Stimulated activated effector memory CD8-positive, alpha-beta T cell treated with anti-CD3 and anti-CD28 coated beads, Interleukin-12 subunit alpha, Interleukin-12 subunit beta, amount 100 ng/mL, for 72 hours (primary cell): ENCODE data around the gene RIMBP2.
"Not testable (repeated sequence)": the region's sequence is repeated elsewhere in the genome, so short reads cannot be mapped to it uniquely, and the experiment has no call there.

Experiments
- ATAC-seq: fragments of 150-1000 bp; cut with Tn5 transposase; 2 replicates; pipeline ENCODE4 v1.10.0; 2021
- DNase-seq, 2 donors: peaks; one replicate each; pipeline ENCODE4 v3.0.0; 2021 to 2022; ENCODE audit warnings: low spot score in 2 of 2
- H3K27ac Mint-ChIP-seq: one replicate; pipeline ENCODE4 v1.8.0; 2022; ENCODE audit warnings: mild to moderate bottlenecking, mixed read lengths
- H3K36me3 Mint-ChIP-seq: one replicate; pipeline ENCODE4 v1.8.0; 2022; ENCODE audit warnings: mild to moderate bottlenecking, mixed read lengths
- H3K4me1 Mint-ChIP-seq: one replicate; pipeline ENCODE4 v1.8.0; 2022; ENCODE audit warnings: mixed read lengths
- H3K4me3 Mint-ChIP-seq: one replicate; pipeline ENCODE4 v1.8.0; 2022; ENCODE audit warnings: mild to moderate bottlenecking, mixed read lengths
- H3K9me3 Mint-ChIP-seq: one replicate; pipeline ENCODE4 v1.8.0; 2022; ENCODE audit warnings: mixed read lengths

The RIMBP2 gene

GRCh38 chr12:130703733-130704375 lies 12.2 kb downstream of the RIMBP2 start:
- H3K9me3 Mint-ChIP-seq, result peaks cover 4% of the 10 kb centered on the region
- H3K36me3 Mint-ChIP-seq, result no peaks in the 10 kb centered on the region
- DNase-seq (no peak), ATAC-seq (no peak)
- no peak overlapping the region for H3K27ac Mint-ChIP-seq
- no peaks in the 10 kb centered on the region for H3K4me1 Mint-ChIP-seq
- no peak overlapping the region for H3K4me3 Mint-ChIP-seq

- Mint-ChIP-seq H3K27ac (no peak overlapping the region), H3K36me3 (no peaks in the 10 kb centered on the region), H3K4me1 (no peaks in the 10 kb centered on the region), H3K4me3 (no peak overlapping the region), H3K9me3 (peaks cover 4% of the 10 kb centered on the region)
- ATAC-seq (no peak), DNase-seq (no peak)
Observed at GRCh38 chr12:130702966-130703732, 12.9 kb downstream of the RIMBP2 start.

GRCh38 chr12:130701402-130701744 lies 14.7 kb downstream of the RIMBP2 start:
- H3K4me3 Mint-ChIP-seq, result no peak overlapping the region
- no peaks in the 10 kb centered on the region for H3K9me3 Mint-ChIP-seq
- ATAC-seq (no peak), DNase-seq (no peak)
- no peaks in the 10 kb centered on the region for H3K4me1 Mint-ChIP-seq
- no peaks in the 10 kb centered on the region for H3K36me3 Mint-ChIP-seq
- no peak overlapping the region for H3K27ac Mint-ChIP-seq

- no peaks in the 10 kb centered on the region for H3K9me3 Mint-ChIP-seq
- DNase-seq, result no peak
- ATAC-seq, result no peak
- H3K4me1 Mint-ChIP-seq, result no peaks in the 10 kb centered on the region
- no peak overlapping the region for H3K27ac Mint-ChIP-seq
- no peak overlapping the region for H3K4me3 Mint-ChIP-seq
- H3K36me3 Mint-ChIP-seq, result no peaks in the 10 kb centered on the region
Observed at GRCh38 chr12:130700492-130701401, 15.4 kb downstream of the RIMBP2 start.

GRCh38 chr12:130698106-130698505 lies 18.0 kb downstream of the RIMBP2 start:
- Mint-ChIP-seq H3K9me3 (no peaks in the 10 kb centered on the region), H3K27ac (no peak overlapping the region), H3K4me3 (no peak overlapping the region), H3K4me1 (no peaks in the 10 kb centered on the region), H3K36me3 (no peaks in the 10 kb centered on the region)
- DNase-seq, result no peak
- no peak for ATAC-seq

GRCh38 chr12:130696379-130697100 lies 19.6 kb downstream of the RIMBP2 start:
- no peaks in the 10 kb centered on the region for H3K4me1 Mint-ChIP-seq
- H3K4me3 Mint-ChIP-seq, result no peak overlapping the region
- H3K9me3 Mint-ChIP-seq, result no peaks in the 10 kb centered on the region
- no peak for DNase-seq
- no peak for ATAC-seq
- no peak overlapping the region for H3K27ac Mint-ChIP-seq
- no peaks in the 10 kb centered on the region for H3K36me3 Mint-ChIP-seq

- ATAC-seq (no peak), DNase-seq (no peak)
- Mint-ChIP-seq H3K4me3 (no peak overlapping the region), H3K36me3 (no peaks in the 10 kb centered on the region), H3K4me1 (no peaks in the 10 kb centered on the region), H3K27ac (no peak overlapping the region), H3K9me3 (no peaks in the 10 kb centered on the region)
Observed at GRCh38 chr12:130695061-130695460, 21.0 kb downstream of the RIMBP2 start.

- DNase-seq (no peak), ATAC-seq (no peak)
- Mint-ChIP-seq H3K27ac (no peak overlapping the region), H3K9me3 (no peaks in the 10 kb centered on the region), H3K4me1 (no peaks in the 10 kb centered on the region), H3K36me3 (no peaks in the 10 kb centered on the region), H3K4me3 (no peak overlapping the region)
Observed at GRCh38 chr12:130689408-130690405, 26.4 kb downstream of the RIMBP2 start.

GRCh38 chr12:130688999-130689398 lies 27.1 kb downstream of the RIMBP2 start:
- H3K4me1 Mint-ChIP-seq, H3K4me3 Mint-ChIP-seq: not testable (repeated sequence)

GRCh38 chr12:130687796-130688778 lies 28.0 kb downstream of the RIMBP2 start:
- no peaks in the 10 kb centered on the region for H3K9me3 Mint-ChIP-seq
- H3K27ac Mint-ChIP-seq, result no peak overlapping the region
- no peak for ATAC-seq
- H3K4me1 Mint-ChIP-seq, result no peaks in the 10 kb centered on the region
- no peak overlapping the region for H3K4me3 Mint-ChIP-seq
- DNase-seq, result no peak
- H3K36me3 Mint-ChIP-seq, result no peaks in the 10 kb centered on the region

More at GRCh38 chr12:130688999-130689398, 27.1 kb downstream of the RIMBP2 start:
- not testable (repeated sequence) for DNase-seq, H3K9me3 Mint-ChIP-seq, ATAC-seq, H3K36me3 Mint-ChIP-seq, H3K27ac Mint-ChIP-seq

GRCh38 chr12:130687190-130687589 lies 28.9 kb downstream of the RIMBP2 start:
- Mint-ChIP-seq H3K4me1 (no peaks in the 10 kb centered on the region), H3K27ac (no peak overlapping the region), H3K9me3 (no peaks in the 10 kb centered on the region), H3K36me3 (no peaks in the 10 kb centered on the region), H3K4me3 (no peak overlapping the region)
- no peak for DNase-seq
- ATAC-seq, result no peak

- ATAC-seq, result no peak
- Mint-ChIP-seq H3K4me1 (no peaks in the 10 kb centered on the region), H3K9me3 (no peaks in the 10 kb centered on the region), H3K27ac (no peak overlapping the region), H3K4me3 (no peak overlapping the region), H3K36me3 (no peaks in the 10 kb centered on the region)
- DNase-seq, result no peak
Observed at GRCh38 chr12:130686511-130686991, 29.5 kb downstream of the RIMBP2 start.

- Mint-ChIP-seq H3K27ac (no peak overlapping the region), H3K36me3 (no peaks in the 10 kb centered on the region)
Observed at GRCh38 chr12:130685850-130686249, 30.2 kb downstream of the RIMBP2 start.

More at GRCh38 chr12:130685850-130686249, 30.2 kb downstream of the RIMBP2 start:
- ATAC-seq, result no peak
- Mint-ChIP-seq H3K4me3 (no peak overlapping the region), H3K9me3 (no peaks in the 10 kb centered on the region), H3K4me1 (no peaks in the 10 kb centered on the region)
- no peak for DNase-seq
